GDM1 (cell line): ENCODE measurements around the gene AUP1.
A peak's percentile ranks its signal among the peaks of the same experiment; 100 is the strongest.

ENCODE experiments used
- DNase-seq: peaks from one replicate; lab custom pipeline; 2025; lab: John Stamatoyannopoulos, UW

The AUP1 gene

DNA sequence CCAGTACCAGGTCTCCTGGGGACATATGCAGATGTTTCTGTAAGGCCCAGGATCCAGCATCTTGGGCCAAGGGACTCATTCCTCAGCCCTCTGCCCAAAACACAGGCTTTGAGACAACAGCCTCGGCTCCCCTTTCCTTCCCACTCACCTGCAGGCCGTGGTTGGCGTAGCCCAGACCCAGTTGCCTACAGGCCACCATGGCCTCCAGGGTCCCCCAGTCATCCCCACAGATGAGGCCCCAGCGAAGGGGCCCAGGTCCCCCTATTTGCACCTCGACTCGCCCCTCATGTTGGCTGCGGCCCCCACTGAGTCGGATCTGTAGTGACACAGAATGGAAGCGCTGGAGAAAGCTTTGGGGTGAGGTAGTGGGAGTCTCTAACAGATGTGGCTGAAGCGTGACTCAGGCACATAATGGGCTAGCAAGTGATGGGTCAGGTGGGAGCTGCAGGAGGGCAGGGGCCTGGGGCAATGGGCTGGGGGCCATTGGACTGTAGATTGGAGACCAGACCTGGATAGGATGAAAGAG lies 6.0 kb upstream of the AUP1 start:
- DNase-seq = no peak

DNA sequence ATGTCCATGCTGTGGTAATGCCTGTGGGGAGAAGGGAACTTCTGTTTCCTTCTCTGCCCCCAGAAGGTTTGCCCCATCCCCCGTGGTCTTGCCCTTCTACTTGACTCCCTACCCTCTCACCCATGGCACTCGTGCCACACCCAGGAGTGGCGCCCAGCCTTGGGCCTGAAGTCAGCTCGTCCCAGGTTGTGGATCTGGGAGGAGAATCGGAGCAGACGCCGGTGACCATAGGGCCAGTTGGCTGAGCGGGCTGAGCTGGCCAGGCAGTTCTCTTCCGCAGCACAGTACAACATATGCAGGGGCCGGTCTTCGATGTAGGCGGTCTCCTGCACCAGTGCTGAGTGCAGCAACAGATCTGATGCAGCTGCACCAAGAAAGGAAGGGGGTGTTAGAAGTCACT lies 4.9 kb upstream of the AUP1 start:
- DNase-seq = no peak

DNA sequence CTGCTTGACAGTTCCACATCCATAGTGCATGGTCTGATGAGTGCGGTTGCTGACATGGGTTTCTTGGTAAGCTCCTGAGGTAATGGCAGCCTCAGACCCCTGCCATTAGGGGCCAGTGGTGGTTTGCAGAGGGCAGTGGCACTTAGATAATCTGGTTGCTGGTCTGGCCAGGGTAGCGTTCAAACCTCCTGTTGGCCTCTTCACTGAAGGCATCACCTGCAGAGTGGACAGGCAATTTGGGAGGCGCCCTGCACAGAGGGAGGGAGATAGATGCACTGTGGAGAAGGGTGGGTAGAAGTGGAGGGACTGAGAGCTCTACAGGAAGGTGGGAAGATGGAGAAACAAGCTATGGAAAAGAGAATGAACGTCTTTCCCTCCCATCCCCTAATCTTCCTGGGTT lies 4.0 kb upstream of the AUP1 start:
- no peak for DNase-seq

DNA sequence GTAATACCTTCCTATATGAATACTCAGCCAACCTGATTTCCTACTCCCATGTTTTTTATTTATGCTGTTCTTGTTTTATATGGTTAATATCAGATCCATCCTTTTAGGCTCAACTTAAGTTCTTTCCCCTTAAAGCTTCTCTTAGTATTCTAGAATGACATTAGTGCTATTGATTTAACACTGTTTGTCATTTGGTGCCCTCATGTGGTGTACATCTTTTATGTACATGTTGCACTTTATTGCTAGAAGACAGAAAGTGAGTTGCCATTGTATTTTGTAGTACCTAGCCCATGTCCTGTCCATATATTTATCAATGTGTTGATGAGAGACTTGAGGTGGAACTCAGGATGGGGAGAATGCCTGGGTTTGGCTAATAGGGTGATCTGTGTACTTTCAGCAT lies 2.7 kb upstream of the AUP1 start:
- DNase-seq = no peak

GRCh38 chr2:74531666-74532065 lies 2.2 kb upstream of the AUP1 start:
- no peak for DNase-seq

GRCh38 chr2:74530239-74531187 lies 1.0 kb upstream of the AUP1 start:
- DNase-seq = no peak

GRCh38 chr2:74528600-74529356 lies 728 bp downstream of the AUP1 start:
- no peak for DNase-seq

- no peak for DNase-seq
These were observed 1.8 kb downstream of the AUP1 start for GRCh38 chr2:74527741-74528140.

- no peak for DNase-seq
These were observed 2.8 kb downstream of the AUP1 start for GRCh38 chr2:74526649-74527230.

DNA sequence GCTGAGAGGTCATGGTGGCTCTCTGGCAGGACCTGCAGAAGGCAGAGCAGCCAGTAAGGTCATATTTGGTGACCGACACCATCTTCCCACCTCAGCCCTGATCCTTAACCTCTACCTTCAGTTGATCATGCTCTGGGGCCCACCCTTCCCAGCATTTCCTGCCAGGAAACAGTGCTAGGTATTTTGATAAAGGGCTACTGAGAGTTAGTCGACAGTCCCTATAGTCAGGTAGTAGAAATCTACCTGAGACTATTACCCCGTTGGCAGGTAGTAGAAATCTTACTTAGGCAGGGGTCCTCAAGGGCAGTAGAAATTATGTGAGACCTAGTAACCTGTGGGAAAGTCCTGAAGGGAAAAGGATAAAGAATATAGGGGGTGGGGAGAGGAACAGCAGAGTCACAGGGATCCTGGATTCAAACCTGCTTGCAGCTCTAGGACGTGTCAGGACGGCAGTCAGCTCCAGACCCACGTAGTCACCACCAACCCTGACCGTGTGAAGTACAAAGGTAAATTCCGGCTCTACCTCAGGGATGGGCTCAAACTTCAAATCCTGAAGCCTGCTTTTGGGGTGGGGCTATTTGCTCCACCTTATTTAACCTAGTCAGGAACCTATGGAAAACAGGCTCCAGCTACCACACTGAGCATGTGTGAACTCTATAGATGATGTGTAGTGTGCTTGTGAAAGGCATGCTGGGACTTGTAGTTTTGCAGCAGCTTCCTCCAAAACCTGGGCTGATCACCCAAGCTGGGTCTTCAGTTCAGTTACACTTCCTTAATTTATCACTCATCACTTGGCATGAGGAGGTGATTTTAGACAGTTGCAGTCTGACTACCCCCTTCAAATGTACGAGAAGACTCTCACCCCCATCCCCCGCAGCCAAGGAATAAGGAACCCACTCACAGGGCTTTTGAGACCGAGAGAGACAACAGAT lies 3.5 kb downstream of the AUP1 start, which contains the start of gene DQX1:
TSS of gene DQX1 (minus strand) at position 515 of the 932 bp plus-strand sequence. CDS start at position 13, 502 bp downstream.
- DNase-seq = peak; percentile 35

DNA sequence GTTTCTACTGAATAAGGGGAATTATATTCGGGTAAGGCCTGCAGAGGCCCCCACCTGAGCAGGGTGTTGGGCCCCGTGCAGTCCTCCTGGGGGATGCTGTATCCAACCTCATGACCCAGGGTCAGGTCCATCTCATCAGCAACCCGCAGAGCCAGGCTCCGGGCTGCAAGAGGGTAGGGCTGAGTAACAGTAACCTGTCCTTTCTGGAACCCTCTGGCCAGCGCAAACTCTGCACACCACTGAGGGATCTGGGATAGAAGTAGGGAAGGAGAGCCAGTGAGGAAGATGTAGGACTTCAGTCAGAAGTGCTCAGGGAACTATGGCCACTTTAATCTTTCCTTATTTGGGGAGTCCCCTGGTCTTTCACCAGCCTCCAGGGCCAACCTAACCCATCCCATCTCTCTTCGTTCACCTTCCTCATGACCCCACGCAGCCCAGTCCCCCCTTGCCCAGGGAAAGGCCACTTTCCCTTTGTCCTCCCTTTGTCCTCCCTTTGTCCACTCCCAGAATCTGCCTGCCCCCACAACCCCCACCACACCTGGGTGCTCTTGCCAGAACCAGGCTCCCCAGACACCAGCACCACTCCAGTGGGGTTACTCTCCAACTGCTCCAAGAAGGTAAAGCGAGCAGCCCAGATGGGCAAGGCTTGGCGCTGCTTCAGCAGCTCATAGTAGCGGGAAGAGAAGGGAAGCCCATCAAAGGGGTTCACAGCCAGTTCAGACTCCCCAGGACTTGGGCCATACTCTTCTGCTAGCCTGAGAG lies 4.4 kb downstream of the AUP1 start:
- no peak for DNase-seq

GRCh38 chr2:74524005-74524404 lies 5.5 kb downstream of the AUP1 start:
- no peak for DNase-seq

GRCh38 chr2:74522516-74522915 lies 7.0 kb downstream of the AUP1 start:
- DNase-seq = no peak

DNA sequence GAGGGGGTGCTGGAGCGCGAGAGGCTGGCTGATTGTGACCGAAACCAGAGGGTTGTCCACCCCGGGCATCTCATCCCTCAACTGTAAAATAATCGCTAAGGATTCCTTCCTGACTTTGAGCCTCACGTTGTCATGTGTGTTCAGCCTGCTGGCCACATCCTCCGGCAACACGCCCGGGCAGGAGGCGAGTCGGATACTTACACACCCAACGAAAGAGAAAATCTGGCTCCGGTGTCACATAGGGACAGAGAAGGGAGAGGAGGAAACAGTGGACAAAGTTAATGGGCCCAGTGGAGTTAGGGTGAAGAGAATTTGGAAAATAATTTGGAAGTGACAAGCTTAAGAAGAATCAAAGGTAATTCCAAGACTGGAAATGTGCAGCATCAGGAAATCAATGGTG lies 12.9 kb downstream of the AUP1 start:
- no peak for DNase-seq

- no peak for DNase-seq
These were observed 13.4 kb downstream of the AUP1 start for GRCh38 chr2:74515981-74516633.

- DNase-seq = no peak
These were observed 14.1 kb downstream of the AUP1 start for GRCh38 chr2:74515271-74515980.

GRCh38 chr2:74514368-74515270 lies 14.9 kb downstream of the AUP1 start, which contains the start of gene TLX2:
Gene TLX2 (plus strand): TSS chr2:74514450. CDS start chr2:74514807, 357 bp downstream.
- no peak for DNase-seq
